Measurements from ENCODE around the gene ETHE1. TPM values are rescaled to one million over a fixed set of nuclear protein-coding genes. Genes with fewer than 3 reads are reported as not detected.

ETHE1 gene
- total RNA-seq, 4 donors from 2014 or later, result 48.2 to 63.2 (median 55.9) TPM

DNA sequence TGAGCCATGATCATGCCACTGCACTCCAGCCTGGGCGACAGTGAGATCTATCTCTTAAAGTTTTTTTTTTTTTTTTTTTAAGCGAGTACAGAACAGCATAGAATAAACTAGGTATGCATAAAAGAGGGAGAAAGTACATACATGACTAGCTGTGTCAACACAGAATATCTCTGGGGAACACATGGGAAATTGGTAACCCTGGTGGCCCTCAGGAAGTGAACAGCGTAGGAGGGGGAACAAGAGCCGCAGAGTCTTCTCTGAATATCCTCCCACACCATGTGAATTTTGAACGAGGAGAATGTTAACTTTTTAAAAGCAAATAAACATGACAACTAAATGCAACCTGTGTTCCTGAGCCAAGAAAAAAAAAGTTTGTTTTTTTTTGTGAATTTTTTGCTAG lies 37.7 kb downstream of the ETHE1 start:
- H3K4me1 ChIP-seq, result no peaks in the 10 kb centered on the region
- H3K27me3 ChIP-seq, result no peaks in the 10 kb centered on the region
- H3K4me3 ChIP-seq, result no peak overlapping the region
- peaks cover 0 to 29% (median 2%) of the 10 kb centered on the region in 4 donors for H3K36me3 ChIP-seq
- no peak overlapping the region for H3K27ac ChIP-seq (replicated peaks in 1 of 4)
- 66% methylated on average over 5 of the region's 5 CpGs for WGBS
- intact Hi-C loops (cut with DNase I), result no loop called here
- no peak for DNase-seq (ENCODE audit: extremely low spot score)
- TF ChIP-seq POLR2A (IDR thresholded peaks at IDR 0.05; ENCODE audit: low read depth), result no peak
- TF ChIP-seq EP300 (IDR thresholded peaks at IDR 0.05), result no peak
- TF ChIP-seq CTCF (IDR thresholded peaks at IDR 0.05), result no peak
- no peak for TF ChIP-seq POLR2AphosphoS5 (IDR thresholded peaks at IDR 0.05)
- H3K9me3 ChIP-seq, result no peaks in the 10 kb centered on the region

DNA sequence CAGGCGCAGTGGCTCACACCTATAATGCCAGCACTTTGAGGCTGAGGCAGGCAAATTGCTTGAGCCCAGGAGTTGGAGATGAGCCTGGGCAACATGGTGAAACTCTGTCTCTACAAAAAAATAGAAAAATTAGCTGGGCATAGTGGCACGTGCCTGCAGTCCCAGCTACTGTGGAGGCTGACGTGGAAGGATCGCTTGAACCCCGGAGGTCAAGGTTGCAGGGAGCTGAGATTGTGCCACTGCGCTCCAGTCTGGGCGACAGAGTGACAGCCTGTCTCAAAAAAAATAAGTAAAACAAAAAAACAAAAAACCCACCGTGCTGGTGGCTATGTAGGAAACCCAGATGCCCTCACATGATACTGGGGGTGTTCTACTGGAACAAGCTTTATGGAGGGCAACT lies 38.8 kb downstream of the ETHE1 start:
- intact Hi-C loops (cut with DNase I), result no loop called here
- no peaks in the 10 kb centered on the region for H3K27me3 ChIP-seq
- no peaks in the 10 kb centered on the region for H3K4me1 ChIP-seq
- no peaks in the 10 kb centered on the region for H3K9me3 ChIP-seq
- DNase-seq (ENCODE audit: extremely low spot score), result no peak
- H3K36me3 ChIP-seq, result peaks cover 0 to 23% (median 0%) of the 10 kb centered on the region in 4 donors
- H3K27ac ChIP-seq (replicated peaks in 1 of 4), result no peak overlapping the region
- TF ChIP-seq CTCF (IDR thresholded peaks at IDR 0.05) (no peak), POLR2AphosphoS5 (IDR thresholded peaks at IDR 0.05) (no peak), POLR2A (IDR thresholded peaks at IDR 0.05; ENCODE audit: low read depth) (no peak), EP300 (IDR thresholded peaks at IDR 0.05) (no peak)
- no peak overlapping the region for H3K4me3 ChIP-seq
- WGBS, result 91% methylated on average over 8 of the region's 8 CpGs

DNA sequence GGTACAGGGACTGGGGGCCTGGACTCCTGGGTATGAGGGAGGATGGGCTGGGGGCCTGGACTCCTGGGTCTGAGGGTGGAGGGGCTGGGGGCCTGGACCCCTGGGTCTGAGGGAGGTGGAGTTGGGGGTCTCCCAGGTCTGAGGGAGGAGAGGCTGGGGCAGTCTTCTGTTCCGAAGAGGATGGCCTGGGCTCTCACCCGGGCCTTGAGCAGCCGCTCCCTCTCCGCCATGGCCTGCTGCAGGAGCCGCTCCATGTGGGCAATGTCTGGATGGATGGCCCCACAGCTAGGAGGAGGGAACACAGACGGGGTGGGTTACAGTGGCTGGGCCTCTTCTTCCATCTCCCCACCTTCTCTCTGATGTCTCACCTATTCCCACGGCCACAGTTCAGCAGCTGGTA lies 40.6 kb downstream of the ETHE1 start:
- no peak for TF ChIP-seq CTCF (IDR thresholded peaks at IDR 0.05)
- TF ChIP-seq POLR2A (IDR thresholded peaks at IDR 0.05; ENCODE audit: low read depth), result no peak
- TF ChIP-seq POLR2AphosphoS5 (IDR thresholded peaks at IDR 0.05), result no peak
- no peak for TF ChIP-seq EP300 (IDR thresholded peaks at IDR 0.05)
- intact Hi-C loops (cut with DNase I), result no loop called here
- DNase-seq (ENCODE audit: extremely low spot score), result no peak
- Histone ChIP-seq H3K4me1 (no peaks in the 10 kb centered on the region), H3K27ac (replicated peaks in 1 of 4) (no peak overlapping the region), H3K4me3 (no peak overlapping the region), H3K27me3 (no peaks in the 10 kb centered on the region), H3K9me3 (no peaks in the 10 kb centered on the region), H3K36me3 (peaks cover 0 to 22% (median 0%) of the 10 kb centered on the region in 4 donors)
- WGBS, result 97% methylated on average over 5 of the region's 7 CpGs

- Histone ChIP-seq H3K9me3 (no peaks in the 10 kb centered on the region), H3K4me3 (no peak overlapping the region), H3K27me3 (no peaks in the 10 kb centered on the region), H3K36me3 (peaks cover 0 to 20% (median 0%) of the 10 kb centered on the region in 4 donors), H3K4me1 (no peaks in the 10 kb centered on the region), H3K27ac (replicated peaks in 1 of 4) (no peak overlapping the region)
- intact Hi-C loops (cut with DNase I), result no loop called here
- 76% methylated on average over 6 of the region's 6 CpGs for WGBS
- no peak for DNase-seq (ENCODE audit: extremely low spot score)
- TF ChIP-seq EP300 (IDR thresholded peaks at IDR 0.05) (no peak), CTCF (IDR thresholded peaks at IDR 0.05) (no peak)
These were observed 41.0 kb downstream of the ETHE1 start for GRCh38 chr19:43485951-43486350.

DNA sequence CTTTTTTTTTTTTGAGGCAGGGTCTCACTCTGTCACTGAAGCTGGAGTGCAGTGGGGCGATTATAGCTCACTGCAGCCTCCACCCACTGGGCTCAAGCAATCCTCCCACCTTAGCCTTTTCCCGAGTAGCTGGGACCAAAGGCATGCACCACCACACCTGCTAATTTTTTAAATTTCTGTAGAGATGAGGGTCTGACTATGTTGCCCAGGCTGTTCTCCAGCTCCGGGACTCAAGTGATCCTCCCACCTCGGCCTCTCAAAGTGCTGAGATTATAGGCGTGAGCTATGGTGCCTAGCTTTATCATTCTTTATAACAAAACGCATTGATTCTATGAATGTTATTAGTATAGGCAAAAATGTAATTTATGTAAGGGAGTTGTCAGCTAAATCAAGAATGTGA lies 43.7 kb downstream of the ETHE1 start:
- no peak overlapping the region for H3K4me3 ChIP-seq
- no peaks in the 10 kb centered on the region for H3K9me3 ChIP-seq
- H3K4me1 ChIP-seq, result no peaks in the 10 kb centered on the region
- no peak for TF ChIP-seq POLR2A (IDR thresholded peaks at IDR 0.05; ENCODE audit: low read depth)
- TF ChIP-seq CTCF (IDR thresholded peaks at IDR 0.05), result no peak
- TF ChIP-seq POLR2AphosphoS5 (IDR thresholded peaks at IDR 0.05), result no peak
- TF ChIP-seq EP300 (IDR thresholded peaks at IDR 0.05), result no peak
- peaks cover 0 to 31% (median 0%) of the 10 kb centered on the region in 4 donors for H3K36me3 ChIP-seq
- DNase-seq (ENCODE audit: extremely low spot score), result no peak
- WGBS, result 96% methylated on average over 6 of the region's 6 CpGs
- intact Hi-C loops (cut with DNase I), result no loop called here
- H3K27ac ChIP-seq (replicated peaks in 1 of 4), result no peak overlapping the region
- H3K27me3 ChIP-seq, result no peaks in the 10 kb centered on the region
